SKM-1 treated with dmso at 0.1 percent for 144 hours (cell line): ENCODE data around the gene DDIT3.
"Not testable (repeated sequence)": the region's sequence is repeated elsewhere in the genome, so short reads cannot be mapped to it uniquely, and the experiment has no call there.

ENCODE experiments used
- DNase-seq: peaks from one replicate; lab custom pipeline; 2025; ENCODE audit not compliant: unreplicated experiment; lab: John Stamatoyannopoulos, UW

DDIT3 gene

GRCh38 chr12:57526477-57527126 is 6.3 kb upstream of the DDIT3 start:
- DNase-seq: no peak

GRCh38 chr12:57525615-57526383 is 5.5 kb upstream of the DDIT3 start:
- no peak for DNase-seq

GRCh38 chr12:57524814-57525614 is 4.7 kb upstream of the DDIT3 start:
- no peak for DNase-seq

- no peak for DNase-seq
These were observed 3.6 kb upstream of the DDIT3 start for GRCh38 chr12:57523706-57524614.

GRCh38 chr12:57522887-57523705 is 2.8 kb upstream of the DDIT3 start:
- peak; percentile 39 for DNase-seq

- DNase-seq: peak; percentile 52
These were observed 1.9 kb upstream of the DDIT3 start, which contains the start of gene MBD6 for GRCh38 chr12:57522011-57522886. TSS of gene MBD6 (plus strand) at chr12:57522824. CDS start at chr12:57524304, 1,480 bp downstream.

- DNase-seq: no peak
These were observed 1.3 kb upstream of the DDIT3 start for GRCh38 chr12:57521525-57522010.

GRCh38 chr12:57519796-57520052 is 590 bp downstream of the DDIT3 start:
- DNase-seq: no peak

GRCh38 chr12:57518920-57519795 is 1.2 kb downstream of the DDIT3 start:
- no peak for DNase-seq

- no peak for DNase-seq
These were observed 2.0 kb downstream of the DDIT3 start for GRCh38 chr12:57518176-57518919.

GRCh38 chr12:57517718-57518117 is 2.6 kb downstream of the DDIT3 start:
- not testable (repeated sequence) for DNase-seq

- DNase-seq: no peak
These were observed 3.1 kb downstream of the DDIT3 start for GRCh38 chr12:57517187-57517586.

- no peak for DNase-seq
These were observed 3.6 kb downstream of the DDIT3 start for GRCh38 chr12:57516617-57517153.

GRCh38 chr12:57515934-57516541 is 4.3 kb downstream of the DDIT3 start:
- DNase-seq: no peak

- no peak for DNase-seq
These were observed 4.8 kb downstream of the DDIT3 start for GRCh38 chr12:57515408-57515933.

- no peak for DNase-seq
These were observed 5.5 kb downstream of the DDIT3 start for GRCh38 chr12:57514720-57515407.
